ENCODE measurements around the gene TPBG.

Gene TPBG

DNA sequence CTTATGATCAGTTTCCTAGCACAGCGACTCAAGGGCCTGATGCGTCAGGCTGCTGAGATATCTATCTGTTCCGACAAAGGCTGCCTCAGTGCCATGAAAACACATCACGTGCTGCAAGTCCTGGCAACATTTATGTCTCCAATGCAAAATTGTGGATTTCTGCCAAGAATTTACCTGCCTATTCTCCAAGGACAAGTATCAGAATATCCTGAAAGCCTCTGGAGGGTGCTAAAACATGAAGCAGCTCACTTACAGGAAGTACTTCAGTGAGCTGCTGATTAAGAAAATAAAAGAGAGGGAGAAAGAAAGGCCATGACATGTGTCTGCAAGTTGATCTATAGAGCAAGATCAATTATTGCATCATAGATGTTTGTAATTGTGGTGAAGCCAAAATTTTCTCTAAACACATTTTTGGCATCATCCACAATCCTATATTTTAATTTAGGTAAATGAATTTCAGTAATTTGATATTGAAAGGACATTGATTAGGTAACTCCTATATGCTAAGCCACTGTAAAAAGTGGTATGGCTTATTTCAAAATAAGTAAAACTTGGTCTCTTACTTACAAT is 25.8 kb upstream of the TPBG start:
- no peaks in the 10 kb centered on the region for H3K79me2 ChIP-seq (ENCODE audit: control insufficient read depth, low read length)
- no peaks in the 10 kb centered on the region for H3K36me3 ChIP-seq (ENCODE audit: control insufficient read depth, low read length)
- no peaks in the 10 kb centered on the region for H3K4me1 ChIP-seq (ENCODE audit: control insufficient read depth, low read length)
- H3K27ac ChIP-seq (ENCODE audit: low read depth, low read length): no peak overlapping the region
- no peak overlapping the region for H3K4me3 ChIP-seq (ENCODE audit: low read length)
- no peaks in the 10 kb centered on the region for H3F3A ChIP-seq (ENCODE audit: control insufficient read depth, insufficient read depth)
- H3K4me2 ChIP-seq (ENCODE audit: low read length): no peak overlapping the region
- TF ChIP-seq, protein P1, sequence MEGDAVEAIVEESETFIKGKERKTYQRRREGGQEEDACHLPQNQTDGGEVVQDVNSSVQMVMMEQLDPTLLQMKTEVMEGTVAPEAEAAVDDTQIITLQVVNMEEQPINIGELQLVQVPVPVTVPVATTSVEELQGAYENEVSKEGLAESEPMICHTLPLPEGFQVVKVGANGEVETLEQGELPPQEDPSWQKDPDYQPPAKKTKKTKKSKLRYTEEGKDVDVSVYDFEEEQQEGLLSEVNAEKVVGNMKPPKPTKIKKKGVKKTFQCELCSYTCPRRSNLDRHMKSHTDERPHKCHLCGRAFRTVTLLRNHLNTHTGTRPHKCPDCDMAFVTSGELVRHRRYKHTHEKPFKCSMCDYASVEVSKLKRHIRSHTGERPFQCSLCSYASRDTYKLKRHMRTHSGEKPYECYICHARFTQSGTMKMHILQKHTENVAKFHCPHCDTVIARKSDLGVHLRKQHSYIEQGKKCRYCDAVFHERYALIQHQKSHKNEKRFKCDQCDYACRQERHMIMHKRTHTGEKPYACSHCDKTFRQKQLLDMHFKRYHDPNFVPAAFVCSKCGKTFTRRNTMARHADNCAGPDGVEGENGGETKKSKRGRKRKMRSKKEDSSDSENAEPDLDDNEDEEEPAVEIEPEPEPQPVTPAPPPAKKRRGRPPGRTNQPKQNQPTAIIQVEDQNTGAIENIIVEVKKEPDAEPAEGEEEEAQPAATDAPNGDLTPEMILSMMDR (IDR thresholded peaks at IDR 0.05; ENCODE audit: low read depth, low read length, poor library complexity, severe bottlenecking): no peak
- TF ChIP-seq EZH2phosphoT487 (IDR thresholded peaks at IDR 0.05; ENCODE audit: borderline replicate concordance, low read length): no peak
- peaks cover 5% of the 10 kb centered on the region; the same call in 1 of the 2 replicates for H3K9me3 ChIP-seq (ENCODE audit: control insufficient read depth, insufficient read depth, low read length)
- H4K20me1 ChIP-seq (ENCODE audit: control insufficient read depth, insufficient read depth, low read depth, low read length): no peaks in the 10 kb centered on the region
- no peaks in the 10 kb centered on the region for H3K27me3 ChIP-seq (ENCODE audit: control insufficient read depth, low read length)
- H3K9me2 ChIP-seq (replicated peaks; ENCODE audit: control insufficient read depth, low read length): no peaks in the 10 kb centered on the region

DNA sequence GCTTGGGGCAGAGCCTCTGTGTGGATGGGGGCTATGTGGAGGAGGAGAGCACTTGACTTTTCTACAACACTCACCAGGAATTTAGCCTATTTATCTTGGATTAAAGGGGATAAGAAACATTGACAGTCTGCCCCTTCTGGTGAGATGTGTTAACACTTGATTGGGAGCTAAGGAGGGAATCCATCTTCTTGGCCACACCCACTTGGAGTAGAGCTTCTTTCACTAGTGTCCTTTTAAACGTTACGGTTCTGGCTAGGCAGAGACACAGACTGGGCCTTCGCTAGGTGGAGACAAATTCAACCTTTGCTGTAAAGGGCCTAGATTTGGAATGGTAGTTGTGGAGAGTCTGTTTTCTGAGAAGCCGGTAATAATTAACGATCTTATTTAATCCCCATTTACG is 15.5 kb upstream of the TPBG start:
- Histone ChIP-seq H4K20me1 (ENCODE audit: control insufficient read depth, insufficient read depth, low read depth, low read length) (no peaks in the 10 kb centered on the region), H3K27ac (ENCODE audit: low read depth, low read length) (no peak overlapping the region), H3K9me3 (ENCODE audit: control insufficient read depth, insufficient read depth, low read length) (0 out of 2 replicates have a peak, but pooled peaks cover 4% of the 10 kb centered on the region), H3K36me3 (ENCODE audit: control insufficient read depth, low read length) (no peaks in the 10 kb centered on the region), H3K4me3 (ENCODE audit: low read length) (no peak overlapping the region), H3F3A (ENCODE audit: control insufficient read depth, insufficient read depth) (no peaks in the 10 kb centered on the region), H3K4me1 (ENCODE audit: control insufficient read depth, low read length) (no peaks in the 10 kb centered on the region), H3K79me2 (ENCODE audit: control insufficient read depth, low read length) (no peaks in the 10 kb centered on the region), H3K9me2 (replicated peaks; ENCODE audit: control insufficient read depth, low read length) (no peaks in the 10 kb centered on the region), H3K4me2 (ENCODE audit: low read length) (no peak overlapping the region), H3K27me3 (ENCODE audit: control insufficient read depth, low read length) (no peaks in the 10 kb centered on the region)
- TF ChIP-seq, protein P1 (IDR thresholded peaks at IDR 0.05; ENCODE audit: low read depth, low read length, poor library complexity, severe bottlenecking): no peak
- TF ChIP-seq EZH2phosphoT487 (IDR thresholded peaks at IDR 0.05; ENCODE audit: borderline replicate concordance, low read length): no peak

DNA sequence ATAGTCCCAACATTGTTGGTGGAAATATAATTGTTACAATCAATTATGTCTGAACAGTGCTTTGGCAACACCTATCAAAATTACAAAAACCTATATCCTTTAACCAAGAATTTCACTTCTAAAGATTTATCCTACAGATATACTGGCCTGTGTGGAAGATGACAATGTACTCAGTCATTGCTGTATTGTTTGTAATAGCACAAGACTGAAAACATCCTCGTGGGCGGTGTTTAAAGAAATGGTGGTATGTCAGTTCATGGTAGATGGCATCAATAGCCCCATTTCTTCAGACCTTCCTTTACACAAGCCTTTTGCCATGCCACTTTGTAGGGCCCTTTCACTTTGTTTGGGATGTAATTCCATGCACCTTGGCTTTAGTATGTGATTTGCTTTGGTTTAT is 9.8 kb upstream of the TPBG start:
- no peaks in the 10 kb centered on the region for H3K4me1 ChIP-seq (ENCODE audit: control insufficient read depth, low read length)
- H3F3A ChIP-seq (ENCODE audit: control insufficient read depth, insufficient read depth): no peaks in the 10 kb centered on the region
- no peak overlapping the region for H3K4me3 ChIP-seq (ENCODE audit: low read length)
- TF ChIP-seq, protein P1 (IDR thresholded peaks at IDR 0.05; ENCODE audit: low read depth, low read length, poor library complexity, severe bottlenecking): no peak
- TF ChIP-seq EZH2phosphoT487 (IDR thresholded peaks at IDR 0.05; ENCODE audit: borderline replicate concordance, low read length): no peak
- no peaks in the 10 kb centered on the region for H3K79me2 ChIP-seq (ENCODE audit: control insufficient read depth, low read length)
- no peaks in the 10 kb centered on the region for H3K9me3 ChIP-seq (ENCODE audit: control insufficient read depth, insufficient read depth, low read length)
- no peaks in the 10 kb centered on the region for H4K20me1 ChIP-seq (ENCODE audit: control insufficient read depth, insufficient read depth, low read depth, low read length)
- H3K4me2 ChIP-seq (ENCODE audit: low read length): no peak overlapping the region
- no peaks in the 10 kb centered on the region for H3K36me3 ChIP-seq (ENCODE audit: control insufficient read depth, low read length)
- H3K27ac ChIP-seq (ENCODE audit: low read depth, low read length): no peak overlapping the region
- no peaks in the 10 kb centered on the region for H3K27me3 ChIP-seq (ENCODE audit: control insufficient read depth, low read length)
- no peaks in the 10 kb centered on the region for H3K9me2 ChIP-seq (replicated peaks; ENCODE audit: control insufficient read depth, low read length)

All from DOHH2 (cell line).